ENCODE measurements around the gene SLC27A4.

Gene SLC27A4

GRCh38 chr9:128339761-128340690 lies at the start of gene SLC27A4:
Gene SLC27A4 (plus strand): TSS chr9:128340527. CDS start chr9:128343133, 2,606 bp downstream.
- Mint-ChIP-seq H3K4me1 (ENCODE audit: low read depth) (peaks cover 8% of the 10 kb centered on the region), H3K27me3 (ENCODE audit: low read depth) (no peaks in the 10 kb centered on the region), H3K4me3 (peak within 1 kb of the TSS; percentile 94), H3K27ac (peak within 1 kb of the TSS; percentile 94), H3K9me3 (no peaks in the 10 kb centered on the region), H3K36me3 (ENCODE audit: low read depth) (peaks cover 5% of the 10 kb centered on the region)
- peak; percentile 85 for DNase-seq (ENCODE audit: low spot score)

DNA sequence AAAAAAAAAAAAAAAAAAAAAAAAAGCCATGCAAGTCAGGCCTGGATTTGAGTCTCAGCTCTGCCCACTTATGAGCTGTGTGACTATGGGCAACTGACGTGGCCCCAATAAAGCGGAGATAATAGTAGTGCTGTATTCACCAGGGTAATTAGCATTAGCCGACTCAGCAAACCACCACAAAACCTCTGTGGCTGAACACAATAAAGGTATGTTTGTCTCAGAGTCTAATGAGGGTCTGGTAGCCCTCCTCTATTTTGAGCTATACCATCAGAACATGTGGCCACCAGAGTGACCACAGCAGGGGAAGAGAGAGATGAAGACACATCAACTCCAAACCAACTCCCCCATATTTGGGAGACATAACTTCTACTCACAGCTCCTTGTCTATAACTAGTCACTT lies 48.3 kb upstream of the SLC27A4 start:
- DNase-seq (ENCODE audit: low spot score) = no peak
- Mint-ChIP-seq H3K27ac (no peak overlapping the region), H3K27me3 (ENCODE audit: low read depth) (no peaks in the 10 kb centered on the region), H3K9me3 (no peaks in the 10 kb centered on the region), H3K36me3 (ENCODE audit: low read depth) (peaks cover 2% of the 10 kb centered on the region), H3K4me1 (ENCODE audit: low read depth) (peaks cover 3% of the 10 kb centered on the region), H3K4me3 (no peak overlapping the region)

DNA sequence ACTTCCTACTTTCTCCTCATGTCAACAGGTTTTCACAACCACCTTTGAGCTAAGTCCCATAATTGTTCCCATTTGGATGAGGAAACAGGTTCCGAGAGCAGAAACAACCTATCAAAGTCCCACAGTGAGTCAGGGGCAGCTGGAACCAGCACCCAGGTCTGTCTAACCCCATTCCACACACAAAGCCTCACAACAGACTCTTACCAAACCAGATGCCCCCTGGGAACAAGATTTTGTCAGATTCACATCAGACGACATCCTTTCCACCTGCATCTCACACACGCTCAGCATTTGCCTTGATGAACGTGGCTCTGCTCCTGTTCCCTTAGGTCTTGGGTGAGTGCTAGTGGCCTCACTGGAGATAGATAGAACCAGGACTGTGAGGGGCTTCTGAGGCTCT lies 47.2 kb upstream of the SLC27A4 start:
- DNase-seq (ENCODE audit: low spot score) = no peak
- Mint-ChIP-seq H3K4me3 (no peak overlapping the region), H3K27ac (no peak overlapping the region), H3K4me1 (ENCODE audit: low read depth) (peaks cover 3% of the 10 kb centered on the region), H3K9me3 (no peaks in the 10 kb centered on the region), H3K27me3 (ENCODE audit: low read depth) (no peaks in the 10 kb centered on the region), H3K36me3 (ENCODE audit: low read depth) (peaks cover 2% of the 10 kb centered on the region)

DNA sequence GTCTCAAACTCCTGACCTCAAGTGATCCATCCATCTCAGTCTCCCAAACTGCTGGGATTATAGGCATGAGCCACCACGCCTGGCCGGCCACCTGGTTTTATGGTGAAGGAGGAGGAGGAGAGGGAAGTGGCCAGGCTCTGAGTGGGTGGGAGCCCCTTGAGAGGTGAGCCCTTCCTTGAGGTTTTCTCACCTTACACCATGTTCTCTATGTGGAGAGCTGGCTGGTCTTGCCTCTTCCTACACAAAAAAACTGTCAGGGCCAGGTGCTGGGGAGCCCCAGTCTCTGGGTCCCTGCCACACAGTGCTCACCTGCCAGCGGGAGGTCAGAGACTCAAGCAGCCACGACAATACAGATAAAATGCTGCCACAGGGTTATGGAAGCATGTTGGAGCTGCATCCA lies 46.2 kb upstream of the SLC27A4 start:
- Mint-ChIP-seq H3K27me3 (ENCODE audit: low read depth) (no peaks in the 10 kb centered on the region), H3K4me1 (ENCODE audit: low read depth) (peaks cover 3% of the 10 kb centered on the region), H3K27ac (no peak overlapping the region), H3K4me3 (no peak overlapping the region), H3K9me3 (no peaks in the 10 kb centered on the region), H3K36me3 (ENCODE audit: low read depth) (no peaks in the 10 kb centered on the region)
- DNase-seq (ENCODE audit: low spot score) = no peak

DNA sequence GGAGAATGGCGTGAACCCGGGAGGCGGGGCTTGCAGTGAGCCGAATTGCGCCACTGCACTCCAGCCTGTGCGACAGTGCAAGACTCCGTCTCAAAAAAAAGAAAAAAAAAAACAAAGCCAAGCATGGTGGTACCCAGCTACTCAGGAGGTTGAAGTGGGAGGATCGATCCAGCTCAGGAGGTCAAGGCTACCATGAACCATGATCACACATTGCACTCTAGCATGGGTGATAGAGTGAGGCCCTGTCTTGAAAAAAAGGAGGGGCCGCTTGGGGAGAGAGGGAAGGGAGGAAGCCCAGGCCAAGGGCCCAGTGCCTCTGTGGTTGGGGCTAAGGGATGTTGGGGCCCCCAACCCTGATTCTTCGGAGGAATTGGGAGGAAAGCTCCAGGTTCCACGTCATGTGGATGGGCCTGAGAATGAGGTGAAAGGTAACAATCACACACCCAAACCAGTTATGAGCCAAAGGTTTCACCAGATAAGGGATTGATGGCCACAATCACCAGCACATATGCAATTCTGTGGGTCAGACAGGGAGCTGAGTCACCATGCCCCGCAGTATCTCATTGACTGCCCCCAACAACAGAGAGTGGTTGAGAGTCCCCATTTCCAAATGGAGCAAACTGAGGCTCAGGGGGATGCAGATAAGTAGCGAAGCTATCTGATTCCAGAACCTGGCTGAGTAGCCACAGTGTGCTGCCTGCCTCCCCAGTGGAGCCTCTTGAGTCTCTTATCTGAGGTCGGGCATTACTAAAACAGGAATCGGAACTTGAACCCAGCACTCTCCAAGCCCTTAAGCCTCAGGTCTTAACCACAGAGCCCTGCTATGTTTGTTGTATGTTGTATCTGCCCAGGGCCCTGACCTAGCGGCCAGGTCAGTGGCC lies 43.7 kb upstream of the SLC27A4 start:
- Mint-ChIP-seq H3K9me3 (no peaks in the 10 kb centered on the region), H3K36me3 (ENCODE audit: low read depth) (no peaks in the 10 kb centered on the region), H3K4me1 (ENCODE audit: low read depth) (peaks cover 3% of the 10 kb centered on the region), H3K27ac (no peak overlapping the region), H3K27me3 (ENCODE audit: low read depth) (no peaks in the 10 kb centered on the region), H3K4me3 (no peak overlapping the region)
- no peak for DNase-seq (ENCODE audit: low spot score)

DNA sequence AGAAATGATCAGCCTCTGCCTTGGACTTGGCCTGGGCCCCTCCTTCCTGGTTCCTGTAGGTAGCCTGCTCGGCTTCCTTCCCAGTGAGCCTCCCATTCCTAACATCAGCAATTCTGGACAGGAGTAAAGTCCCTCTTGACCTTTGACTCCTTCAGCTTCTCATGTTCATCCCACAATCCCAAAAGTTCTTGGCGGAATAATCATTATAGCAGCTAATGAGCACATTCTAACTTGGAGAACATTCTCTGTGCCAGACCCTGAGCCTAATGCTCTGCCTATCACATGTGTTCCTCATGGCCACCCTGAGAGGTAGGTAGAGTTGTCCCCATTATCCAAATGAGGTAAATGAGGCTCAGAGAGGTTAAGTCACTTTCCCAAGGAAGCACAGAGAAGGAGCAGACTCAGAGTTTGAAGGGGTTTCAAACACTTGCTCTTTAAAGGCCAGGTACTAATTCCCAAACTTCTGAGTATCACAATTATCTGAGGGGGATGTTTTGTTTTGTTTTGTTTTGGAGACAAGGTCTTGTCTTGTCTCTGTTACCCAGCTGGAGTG lies 43.0 kb upstream of the SLC27A4 start:
- Mint-ChIP-seq H3K36me3 (ENCODE audit: low read depth) (no peaks in the 10 kb centered on the region), H3K27ac (peak overlapping the region; percentile 31), H3K4me3 (no peak overlapping the region)

DNA sequence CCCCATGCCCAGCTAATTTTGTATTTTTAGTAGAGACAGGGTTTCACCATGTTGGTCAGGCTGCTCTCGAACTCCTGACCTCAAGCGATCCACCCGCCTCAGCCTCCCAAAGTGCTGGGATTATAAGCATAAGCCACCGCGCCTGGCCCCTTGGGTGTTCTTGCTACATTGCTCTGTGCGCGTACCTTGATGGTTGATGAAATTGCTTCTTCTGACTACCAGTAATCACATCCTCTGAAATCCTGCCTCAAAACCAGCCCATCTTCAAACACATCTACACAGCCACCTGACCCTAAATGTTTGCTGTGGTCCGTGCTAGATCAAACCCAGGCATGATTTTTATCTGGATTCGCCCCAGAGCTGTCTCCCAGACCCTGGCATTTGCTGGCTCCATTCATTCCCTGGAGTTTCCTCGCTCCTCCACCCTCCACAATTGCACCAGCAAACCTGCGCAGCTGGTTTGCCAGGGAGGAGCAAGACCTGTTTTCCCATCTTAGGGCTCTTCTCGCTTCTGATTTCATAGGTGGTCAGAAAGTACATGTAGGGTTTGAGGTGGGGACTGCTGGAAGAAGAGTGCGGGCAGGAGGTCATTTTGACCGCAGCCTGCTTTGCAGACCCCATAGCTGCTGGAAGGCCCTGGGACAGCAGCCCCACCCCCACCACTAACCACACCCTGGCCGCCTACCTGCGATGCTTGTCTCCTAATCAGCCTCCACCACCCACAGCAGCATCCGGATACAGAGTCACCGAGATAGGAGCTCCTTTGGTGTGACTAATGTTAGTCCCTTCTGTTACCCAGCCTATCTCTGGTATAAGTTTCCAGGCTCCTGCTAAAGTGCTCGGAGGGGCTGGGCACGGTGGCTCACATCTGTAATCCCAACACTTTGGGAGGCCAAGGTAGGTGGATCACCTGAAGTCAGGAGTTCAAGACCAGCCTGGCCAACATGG lies 41.5 kb upstream of the SLC27A4 start:
- Mint-ChIP-seq H3K9me3 (no peaks in the 10 kb centered on the region), H3K4me1 (ENCODE audit: low read depth) (peaks cover 3% of the 10 kb centered on the region), H3K27ac (no peak overlapping the region)

More for the DNA sequence above, 43.0 kb upstream of the SLC27A4 start:
- no peak for DNase-seq (ENCODE audit: low spot score)
- Mint-ChIP-seq H3K9me3 (no peaks in the 10 kb centered on the region), H3K27me3 (ENCODE audit: low read depth) (no peaks in the 10 kb centered on the region), H3K4me1 (ENCODE audit: low read depth) (peaks cover 3% of the 10 kb centered on the region)

GRCh38 chr9:128304136-128304970 lies 36.0 kb upstream of the SLC27A4 start:
- Mint-ChIP-seq H3K27ac (no peak overlapping the region), H3K27me3 (ENCODE audit: low read depth) (no peaks in the 10 kb centered on the region), H3K4me1 (ENCODE audit: low read depth) (no peaks in the 10 kb centered on the region), H3K36me3 (ENCODE audit: low read depth) (peaks cover 2% of the 10 kb centered on the region), H3K4me3 (no peak overlapping the region), H3K9me3 (no peaks in the 10 kb centered on the region)
- DNase-seq (ENCODE audit: low spot score) = no peak

More for the DNA sequence above, 41.5 kb upstream of the SLC27A4 start:
- H3K27me3 Mint-ChIP-seq (ENCODE audit: low read depth) = no peaks in the 10 kb centered on the region
- H3K36me3 Mint-ChIP-seq (ENCODE audit: low read depth) = no peaks in the 10 kb centered on the region
- H3K4me3 Mint-ChIP-seq = no peak overlapping the region
- no peak for DNase-seq (ENCODE audit: low spot score)

DNA sequence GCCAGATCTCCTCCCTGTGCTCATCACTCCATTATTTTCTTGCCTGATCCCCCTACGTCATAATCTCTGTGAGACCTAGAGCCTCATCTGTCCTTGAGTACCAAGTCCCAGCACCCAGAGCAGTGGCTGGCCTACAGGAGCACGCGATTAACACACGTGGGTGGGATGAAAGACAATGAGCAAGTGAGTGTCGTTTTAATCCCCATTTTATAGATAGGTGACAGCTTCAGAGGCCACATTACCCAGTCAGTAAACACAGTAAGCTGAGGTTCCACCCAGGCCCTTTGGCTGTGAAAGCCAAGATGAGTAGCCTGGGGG lies 35.4 kb upstream of the SLC27A4 start:
- no peaks in the 10 kb centered on the region for H3K9me3 Mint-ChIP-seq

GRCh38 chr9:128309551-128309950 lies 30.8 kb upstream of the SLC27A4 start:
- no peak overlapping the region for H3K27ac Mint-ChIP-seq
- H3K36me3 Mint-ChIP-seq (ENCODE audit: low read depth) = peaks cover 18% of the 10 kb centered on the region

More for the DNA sequence above, 35.4 kb upstream of the SLC27A4 start:
- Mint-ChIP-seq H3K27ac (no peak overlapping the region), H3K36me3 (ENCODE audit: low read depth) (peaks cover 3% of the 10 kb centered on the region), H3K4me1 (ENCODE audit: low read depth) (no peaks in the 10 kb centered on the region), H3K4me3 (no peak overlapping the region), H3K27me3 (ENCODE audit: low read depth) (no peaks in the 10 kb centered on the region)
- no peak for DNase-seq (ENCODE audit: low spot score)

GRCh38 chr9:128310461-128310860 lies 29.9 kb upstream of the SLC27A4 start:
- peaks cover 18% of the 10 kb centered on the region for H3K36me3 Mint-ChIP-seq (ENCODE audit: low read depth)

More at GRCh38 chr9:128309551-128309950, 30.8 kb upstream of the SLC27A4 start:
- H3K4me1 Mint-ChIP-seq (ENCODE audit: low read depth) = no peaks in the 10 kb centered on the region
- no peak overlapping the region for H3K4me3 Mint-ChIP-seq
- no peak for DNase-seq (ENCODE audit: low spot score)
- no peaks in the 10 kb centered on the region for H3K27me3 Mint-ChIP-seq (ENCODE audit: low read depth)
- no peaks in the 10 kb centered on the region for H3K9me3 Mint-ChIP-seq

DNA sequence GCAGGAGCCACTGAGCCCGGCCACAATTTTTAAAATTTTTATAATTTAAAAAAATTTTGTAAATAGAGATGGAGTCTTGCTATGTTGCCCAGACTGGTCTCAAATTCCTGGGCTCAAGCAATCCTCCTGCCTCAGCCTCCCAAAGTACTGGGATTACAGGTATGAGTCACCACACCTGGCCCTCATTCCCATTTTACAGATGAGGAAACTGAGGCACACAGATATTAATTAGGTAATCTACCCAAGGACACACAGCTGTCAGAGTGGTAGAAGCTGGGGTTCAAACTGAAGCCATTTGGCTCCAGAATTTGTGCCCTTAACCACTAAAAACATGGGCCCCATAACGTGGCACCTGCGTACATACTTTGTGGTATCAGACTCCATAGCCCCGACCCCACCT lies 25.6 kb upstream of the SLC27A4 start:
- Mint-ChIP-seq H3K4me3 (no peak overlapping the region), H3K9me3 (no peaks in the 10 kb centered on the region), H3K27ac (no peak overlapping the region), H3K36me3 (ENCODE audit: low read depth) (peaks cover 18% of the 10 kb centered on the region), H3K4me1 (ENCODE audit: low read depth) (no peaks in the 10 kb centered on the region), H3K27me3 (ENCODE audit: low read depth) (no peaks in the 10 kb centered on the region)
- DNase-seq (ENCODE audit: low spot score) = no peak

More at GRCh38 chr9:128310461-128310860, 29.9 kb upstream of the SLC27A4 start:
- no peak overlapping the region for H3K27ac Mint-ChIP-seq
- DNase-seq (ENCODE audit: low spot score) = no peak
- H3K9me3 Mint-ChIP-seq = no peaks in the 10 kb centered on the region
- H3K4me1 Mint-ChIP-seq (ENCODE audit: low read depth) = no peaks in the 10 kb centered on the region
- no peaks in the 10 kb centered on the region for H3K27me3 Mint-ChIP-seq (ENCODE audit: low read depth)
- no peak overlapping the region for H3K4me3 Mint-ChIP-seq

Data from T-helper 2 cell treated with Interferon-gamma antibody and Interleukin-4, amounts not matched to agents 5 μg/mL and 100 μg/mL, for 36 hours (primary cell).